GM12878 (cell line): Measurements from ENCODE around the gene FABP7.
"Not testable (repeated sequence)": the region's sequence is repeated elsewhere in the genome, so short reads cannot be mapped to it uniquely, and the experiment has no call there.

ENCODE experiments used
- CTCF ChIP-seq, 3 experiments: IDR thresholded peaks in 2 of 3; conservative IDR thresholded peaks in 1 of 3; 2 replicates each; pipeline ENCODE4 v1.5.1; 2011; ENCODE audit warnings: low read depth in 3 of 3, low read length in 3 of 3, mild to moderate bottlenecking in 3 of 3, control low read depth in 2 of 3, moderate library complexity in 2 of 3, inconsistent platforms in 1 of 3, mixed read lengths in 1 of 3; ENCODE audit not compliant: control insufficient read depth in 2 of 3, insufficient read depth in 1 of 3; ENCODE audit errors: extremely low read depth in 1 of 3
- FOXM1 ChIP-seq: IDR thresholded peaks from 2 replicates; pipeline ENCODE4 v1.6.1; 2012; ENCODE audit warnings: low read depth, mild to moderate bottlenecking, inconsistent platforms, low read length, moderate library complexity
- GABPA ChIP-seq: IDR thresholded peaks from 2 replicates; pipeline ENCODE4 v1.6.1; 2014; ENCODE audit warnings: antibody characterized with exemption, low read depth, mild to moderate bottlenecking, inconsistent platforms
- TF ChIP-seq, protein P1 (sequence below): IDR thresholded peaks from 2 replicates; pipeline ENCODE4 v1.6.1; 2012; ENCODE audit warnings: low read depth, low read length, improper control_type of control experiment

- peak; percentile 20 to 37 (median 21); a peak in 4 of 6 replicates for TF ChIP-seq CTCF (IDR thresholded peaks at IDR 0.05 in 2 of 3, conservative IDR thresholded peaks at IDR 0.05 in 1 of 3; ENCODE audit: control insufficient read depth in 2 of 3, extremely low read depth in 1 of 3, insufficient read depth in 1 of 3, low read depth in 3 of 3, low read length in 3 of 3)
- not testable (repeated sequence) for TF ChIP-seq GABPA, FOXM1
- TF ChIP-seq, protein P1, sequence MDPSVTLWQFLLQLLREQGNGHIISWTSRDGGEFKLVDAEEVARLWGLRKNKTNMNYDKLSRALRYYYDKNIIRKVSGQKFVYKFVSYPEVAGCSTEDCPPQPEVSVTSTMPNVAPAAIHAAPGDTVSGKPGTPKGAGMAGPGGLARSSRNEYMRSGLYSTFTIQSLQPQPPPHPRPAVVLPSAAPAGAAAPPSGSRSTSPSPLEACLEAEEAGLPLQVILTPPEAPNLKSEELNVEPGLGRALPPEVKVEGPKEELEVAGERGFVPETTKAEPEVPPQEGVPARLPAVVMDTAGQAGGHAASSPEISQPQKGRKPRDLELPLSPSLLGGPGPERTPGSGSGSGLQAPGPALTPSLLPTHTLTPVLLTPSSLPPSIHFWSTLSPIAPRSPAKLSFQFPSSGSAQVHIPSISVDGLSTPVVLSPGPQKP, result not testable (repeated sequence)
These were observed 35.3 kb upstream of the FABP7 start for GRCh38 chr6:122744247-122744646.
